GM19043 (cell line): ENCODE data around the gene GNGT1.
"Not testable (repeated sequence)": the region's sequence is repeated elsewhere in the genome, so short reads cannot be mapped to it uniquely, and the experiment has no call there.

Experiments used
- ATAC-seq: cut with Tn5 transposase; IDR thresholded peaks from one replicate; pipeline ENCODE4 v1.9.1; 2021; ENCODE audit warnings: low read depth; ENCODE audit not compliant: unreplicated experiment

GNGT1 gene

GRCh38 chr7:93902777-93903423 lies 3.5 kb upstream of the GNGT1 start:
- no peak for ATAC-seq

- ATAC-seq, result no peak
Observed at GRCh38 chr7:93910076-93910994, 4.0 kb downstream of the GNGT1 start.

- ATAC-seq, result not testable (repeated sequence)
Observed at GRCh38 chr7:93911242-93911641, 4.9 kb downstream of the GNGT1 start.

GRCh38 chr7:93911661-93912060 lies 5.3 kb downstream of the GNGT1 start:
- peak; percentile 81 for ATAC-seq

GRCh38 chr7:93913197-93913596 lies 6.8 kb downstream of the GNGT1 start:
- no peak for ATAC-seq

- ATAC-seq, result no peak
Observed at GRCh38 chr7:93914581-93915066, 8.3 kb downstream of the GNGT1 start.

GRCh38 chr7:93915206-93915842 lies 9.0 kb downstream of the GNGT1 start:
- ATAC-seq, result not testable (repeated sequence)

- ATAC-seq, result not testable (repeated sequence)
Observed at GRCh38 chr7:93915888-93916287, 9.5 kb downstream of the GNGT1 start.

- not testable (repeated sequence) for ATAC-seq
Observed at GRCh38 chr7:93916315-93916714, 9.9 kb downstream of the GNGT1 start.

- no peak for ATAC-seq
Observed at GRCh38 chr7:93920496-93921182, 14.3 kb downstream of the GNGT1 start.

GRCh38 chr7:93921186-93921585 lies 14.8 kb downstream of the GNGT1 start:
- no peak for ATAC-seq

GRCh38 chr7:93921607-93922566 lies 15.5 kb downstream of the GNGT1 start, which contains the start of gene GNG11:
Gene GNG11 (plus strand): TSS chr7:93921735. CDS start chr7:93922138, 403 bp downstream.
- peak; percentile 90 for ATAC-seq

- no peak for ATAC-seq
Observed at GRCh38 chr7:93923296-93923695, 16.9 kb downstream of the GNGT1 start.

- ATAC-seq, result no peak
Observed at GRCh38 chr7:93923942-93924341, 17.6 kb downstream of the GNGT1 start.

- ATAC-seq, result no peak
Observed at GRCh38 chr7:93926800-93927199, 20.4 kb downstream of the GNGT1 start.

GRCh38 chr7:93927585-93927984 lies 21.2 kb downstream of the GNGT1 start:
- no peak for ATAC-seq

GRCh38 chr7:93931655-93932054 lies 25.3 kb downstream of the GNGT1 start:
- ATAC-seq, result no peak

- no peak for ATAC-seq
Observed at GRCh38 chr7:93933156-93933555, 26.8 kb downstream of the GNGT1 start.

GRCh38 chr7:93935102-93935501 lies 28.7 kb downstream of the GNGT1 start:
- ATAC-seq, result no peak
